HepG2 (cell line): ENCODE results near the gene SSH3. TPM values are rescaled to one million over a fixed set of nuclear protein-coding genes. Genes with fewer than 3 reads are reported as not detected.

Source experiments
- CENPBD1 ChIP-seq: sonication (generic); formaldehyde crosslinking; IDR thresholded peaks from 2 replicates; pipeline ENCODE4 v1.8.0; 2022; ENCODE audit warnings: missing genetic modification reagents, low read depth, mild to moderate bottlenecking, borderline replicate concordance
- FOXK1 ChIP-seq: sonication (generic); formaldehyde crosslinking; IDR thresholded peaks from 2 replicates; pipeline ENCODE4 v1.4.0; 2020; ENCODE audit warnings: low read depth, missing genetic modification reagents, borderline replicate concordance
- GMEB2 ChIP-seq: IDR thresholded peaks from 2 replicates; pipeline ENCODE4 v1.6.1; 2016; ENCODE audit warnings: missing biosample characterization, missing genetic modification reagents, low read depth
- ISL2 ChIP-seq: sonication (generic); formaldehyde crosslinking; IDR thresholded peaks from 2 replicates; pipeline ENCODE4 v1.5.0; 2020; ENCODE audit warnings: missing genetic modification reagents
- KAT7 ChIP-seq: IDR thresholded peaks from 2 replicates; pipeline ENCODE4 v1.6.1; 2018; ENCODE audit warnings: borderline replicate concordance, missing compliant biosample characterization
- KDM5A ChIP-seq: fragments of 200-600 bp; sonication (generic); IDR thresholded peaks from 2 replicates; pipeline ENCODE4 v1.7.0; 2018; ENCODE audit warnings: antibody characterized with exemption, mild to moderate bottlenecking, low read length, borderline replicate concordance
- KLF11 ChIP-seq: IDR thresholded peaks from 2 replicates; pipeline ENCODE4 v1.6.1; 2016; ENCODE audit warnings: missing compliant biosample characterization
- MTA1 ChIP-seq: sonication (generic); formaldehyde crosslinking; IDR thresholded peaks from 2 replicates; pipeline ENCODE4 v1.4.0; 2020; ENCODE audit warnings: missing genetic modification reagents, mild to moderate bottlenecking, borderline replicate concordance
- NCOA2 ChIP-seq: sonication (generic); formaldehyde crosslinking; IDR thresholded peaks from 2 replicates; pipeline ENCODE4 v1.8.0; 2022; ENCODE audit warnings: inconsistent platforms
- NFE2L2 ChIP-seq: fragments of 150-350 bp; IDR thresholded peaks from 2 replicates; pipeline ENCODE4 v1.6.1; 2014; ENCODE audit warnings: low read length
- RAD21 ChIP-seq: fragments of 450-650 bp; formaldehyde crosslinking; IDR thresholded peaks from 2 replicates; pipeline ENCODE4 v1.5.0; 2020; ENCODE audit warnings: mild to moderate bottlenecking
- SNAI1 ChIP-seq: sonication (generic); formaldehyde crosslinking; IDR thresholded peaks from 2 replicates; pipeline ENCODE4 v1.5.0; 2020; ENCODE audit warnings: mild to moderate bottlenecking, missing genetic modification reagents, borderline replicate concordance
- SSRP1 ChIP-seq: IDR thresholded peaks from 2 replicates; pipeline ENCODE4 v1.6.1; 2016; ENCODE audit warnings: control low read depth
- STAG1 ChIP-seq: sonication (generic); formaldehyde crosslinking; IDR thresholded peaks from 2 replicates; pipeline ENCODE4 v1.4.0; 2020; ENCODE audit warnings: missing genetic modification reagents
- TSC22D2 ChIP-seq: sonication (generic); formaldehyde crosslinking; IDR thresholded peaks from 2 replicates; pipeline ENCODE4 v1.5.1; 2020; ENCODE audit warnings: missing genetic modification reagents, mild to moderate bottlenecking, borderline replicate concordance
- ZMYM2 ChIP-seq: sonication (generic); formaldehyde crosslinking; IDR thresholded peaks from 2 replicates; pipeline ENCODE4 v1.8.0; 2022; ENCODE audit warnings: mild to moderate bottlenecking, missing genetic modification reagents
- ZNF317 ChIP-seq: sonication (generic); formaldehyde crosslinking; IDR thresholded peaks from 2 replicates; pipeline ENCODE4 v1.5.0; 2020; ENCODE audit warnings: mild to moderate bottlenecking, missing genetic modification reagents
- ZNF382 ChIP-seq: sonication (generic); formaldehyde crosslinking; IDR thresholded peaks from 2 replicates; pipeline ENCODE4 v1.5.0; 2020; ENCODE audit warnings: missing genetic modification reagents, mild to moderate bottlenecking, borderline replicate concordance
- ZNF7 ChIP-seq: IDR thresholded peaks from 2 replicates; pipeline ENCODE4 v1.6.1; 2016; ENCODE audit warnings: missing biosample characterization, missing genetic modification reagents
- ZNF709 ChIP-seq: sonication (generic); formaldehyde crosslinking; IDR thresholded peaks from 2 replicates; pipeline ENCODE4 v1.5.0; 2020; ENCODE audit warnings: mild to moderate bottlenecking, missing genetic modification reagents
- ZNF773 ChIP-seq: sonication (generic); formaldehyde crosslinking; IDR thresholded peaks from 2 replicates; pipeline ENCODE4 v1.4.0; 2020; ENCODE audit warnings: missing genetic modification reagents, borderline replicate concordance
- ZNF781 ChIP-seq: sonication (generic); formaldehyde crosslinking; IDR thresholded peaks from 2 replicates; pipeline ENCODE4 v1.5.1; 2020; ENCODE audit warnings: borderline replicate concordance, mild to moderate bottlenecking, missing genetic modification reagents; ENCODE audit errors: not compliant biosample characterization
- polyA plus RNA-seq, 8 experiments: library from polyadenylated mRNA; depleted of rRNA in 3 of 8; stranded (reverse) in 7 of 8; unstranded in 1 of 8; fragments of >200 nt; fragmentation: Illumina TruSeq in 4 of 8; extraction: Trizol in 4 of 8; gene quantifications; 2 replicates each; pipeline versions ENCODE4 v1.2.1 to v1.2.3, GENCODE V29; 2011 to 2016; ENCODE audit warnings: low read depth in 4 of 8, missing spikeins in 1 of 8, mixed read lengths in 1 of 8; ENCODE audit not compliant: insufficient read depth in 1 of 8
- total RNA-seq, 5 experiments: library from RNA; depleted of rRNA; stranded (reverse); fragments of >200 nt; fragmentation: Illumina TruSeq; extraction: Trizol; gene quantifications; 2 replicates each; pipeline ENCODE4 v1.2.3, GENCODE V29; 2016; ENCODE audit warnings: low read depth in 1 of 5
- TF ChIP-seq, protein P1 (sequence below): sonication (generic); formaldehyde crosslinking; IDR thresholded peaks from 2 replicates; pipeline ENCODE4 v1.4.0; 2020; ENCODE audit warnings: missing genetic modification reagents, borderline replicate concordance
- TF ChIP-seq, protein P2 (sequence below): sonication (generic); formaldehyde crosslinking; IDR thresholded peaks from 2 replicates; pipeline ENCODE4 v1.5.1; 2020; ENCODE audit warnings: mild to moderate bottlenecking, missing genetic modification reagents, borderline replicate concordance

SSH3 gene
- total and polyA plus RNA-seq, 2 of the 13 experiments (the other 11 are each of a cell fraction or from before 2014, with no cell fraction given), result 12.4 to 18.8 TPM

DNA sequence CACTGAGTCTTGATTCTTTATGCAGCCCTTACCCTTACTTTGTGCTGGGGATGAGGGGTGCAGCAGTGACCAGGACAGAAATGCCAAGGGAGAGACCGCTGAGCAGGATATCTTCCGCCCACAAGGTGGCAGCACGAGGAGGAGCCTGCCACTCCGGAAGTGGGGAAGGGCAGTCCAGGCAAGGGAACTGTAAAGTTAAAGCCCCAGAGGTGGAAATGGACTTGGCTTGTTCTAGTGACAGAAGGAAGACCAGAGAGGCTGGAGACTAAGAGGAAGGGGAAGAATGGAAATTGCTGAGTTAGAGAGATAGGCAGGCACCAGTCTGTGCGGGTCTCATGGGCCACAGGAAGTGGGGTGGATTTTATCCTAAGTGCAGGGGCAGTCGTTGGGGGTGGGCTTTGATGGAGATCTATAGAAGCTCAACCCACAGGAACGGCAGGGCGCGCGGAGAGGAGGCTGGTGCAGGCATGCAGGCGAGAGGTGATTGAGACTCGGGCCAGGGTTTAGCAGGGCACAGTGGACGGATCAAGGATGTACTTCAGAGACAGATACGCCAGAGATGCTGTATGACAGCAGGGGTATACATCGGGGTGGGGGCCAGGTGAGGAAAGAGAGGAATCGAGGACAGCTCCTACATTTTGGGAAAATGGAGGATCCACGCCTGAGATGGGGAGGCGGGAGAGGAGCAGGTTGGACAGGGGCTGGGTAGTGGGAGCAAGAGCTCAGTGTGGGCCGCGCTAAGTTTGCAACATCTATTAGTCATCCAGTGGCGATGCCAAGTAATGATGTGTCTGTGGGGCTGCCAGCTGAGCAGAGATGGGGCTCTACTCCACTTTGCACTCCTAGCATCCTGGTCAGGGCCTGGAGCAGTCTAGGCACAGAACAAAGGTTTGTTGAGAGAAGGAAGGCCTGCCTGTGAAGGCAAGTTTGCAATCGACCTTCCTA, 40.3 kb upstream of the SSH3 start (continued):
- TF ChIP-seq, protein P1, sequence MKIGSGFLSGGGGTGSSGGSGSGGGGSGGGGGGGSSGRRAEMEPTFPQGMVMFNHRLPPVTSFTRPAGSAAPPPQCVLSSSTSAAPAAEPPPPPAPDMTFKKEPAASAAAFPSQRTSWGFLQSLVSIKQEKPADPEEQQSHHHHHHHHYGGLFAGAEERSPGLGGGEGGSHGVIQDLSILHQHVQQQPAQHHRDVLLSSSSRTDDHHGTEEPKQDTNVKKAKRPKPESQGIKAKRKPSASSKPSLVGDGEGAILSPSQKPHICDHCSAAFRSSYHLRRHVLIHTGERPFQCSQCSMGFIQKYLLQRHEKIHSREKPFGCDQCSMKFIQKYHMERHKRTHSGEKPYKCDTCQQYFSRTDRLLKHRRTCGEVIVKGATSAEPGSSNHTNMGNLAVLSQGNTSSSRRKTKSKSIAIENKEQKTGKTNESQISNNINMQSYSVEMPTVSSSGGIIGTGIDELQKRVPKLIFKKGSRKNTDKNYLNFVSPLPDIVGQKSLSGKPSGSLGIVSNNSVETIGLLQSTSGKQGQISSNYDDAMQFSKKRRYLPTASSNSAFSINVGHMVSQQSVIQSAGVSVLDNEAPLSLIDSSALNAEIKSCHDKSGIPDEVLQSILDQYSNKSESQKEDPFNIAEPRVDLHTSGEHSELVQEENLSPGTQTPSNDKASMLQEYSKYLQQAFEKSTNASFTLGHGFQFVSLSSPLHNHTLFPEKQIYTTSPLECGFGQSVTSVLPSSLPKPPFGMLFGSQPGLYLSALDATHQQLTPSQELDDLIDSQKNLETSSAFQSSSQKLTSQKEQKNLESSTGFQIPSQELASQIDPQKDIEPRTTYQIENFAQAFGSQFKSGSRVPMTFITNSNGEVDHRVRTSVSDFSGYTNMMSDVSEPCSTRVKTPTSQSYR (CRISPR knock-in tag), result no peak; the same call in 1 of the 2 replicates
- TF ChIP-seq SSRP1 (CRISPR knock-in tag), result no peak
- TF ChIP-seq SNAI1 (CRISPR knock-in tag), result no peak
- peak; percentile 60 for TF ChIP-seq STAG1
- TF ChIP-seq GMEB2 (CRISPR knock-in tag), result no peak
- no peak for TF ChIP-seq NFE2L2
- no peak for TF ChIP-seq ISL2 (CRISPR knock-in tag)
- TF ChIP-seq TSC22D2 (CRISPR knock-in tag), result no peak
- no peak for TF ChIP-seq ZNF317 (CRISPR knock-in tag)
- no peak for TF ChIP-seq ZMYM2 (CRISPR knock-in tag)
- no peak for TF ChIP-seq ZNF781 (CRISPR knock-in tag)
- TF ChIP-seq ZNF709 (CRISPR knock-in tag), result no peak
- no peak for TF ChIP-seq KAT7 (CRISPR knock-in tag)
- no peak for TF ChIP-seq ZNF382 (CRISPR knock-in tag)
- no peak for TF ChIP-seq KLF11 (CRISPR knock-in tag)
- no peak for TF ChIP-seq KDM5A
- TF ChIP-seq MTA1 (CRISPR knock-in tag), result no peak
- 0 out of 2 replicates have a peak, but pooled peaks have one; percentile 43 for TF ChIP-seq RAD21 (CRISPR knock-in tag)
- TF ChIP-seq ZNF773 (CRISPR knock-in tag), result no peak
- TF ChIP-seq ZNF7, result no peak
- TF ChIP-seq NCOA2 (CRISPR knock-in tag), result no peak
- TF ChIP-seq CENPBD1 (CRISPR knock-in tag), result no peak
- TF ChIP-seq FOXK1 (CRISPR knock-in tag), result peak; percentile 27; the same call in 1 of the 2 replicates
- TF ChIP-seq, protein P2, sequence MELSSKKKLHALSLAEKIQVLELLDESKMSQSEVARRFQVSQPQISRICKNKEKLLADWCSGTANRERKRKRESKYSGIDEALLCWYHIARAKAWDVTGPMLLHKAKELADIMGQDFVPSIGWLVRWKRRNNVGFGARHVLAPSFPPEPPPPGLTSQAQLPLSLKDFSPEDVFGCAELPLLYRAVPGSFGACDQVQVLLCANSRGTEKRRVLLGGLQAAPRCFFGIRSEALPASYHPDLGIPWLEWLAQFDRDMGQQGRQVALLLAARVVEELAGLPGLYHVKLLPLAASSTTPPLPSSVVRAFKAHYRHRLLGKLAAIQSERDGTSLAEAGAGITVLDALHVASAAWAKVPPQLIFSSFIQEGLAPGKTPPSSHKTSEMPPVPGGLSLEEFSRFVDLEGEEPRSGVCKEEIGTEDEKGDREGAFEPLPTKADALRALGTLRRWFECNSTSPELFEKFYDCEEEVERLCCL (CRISPR knock-in tag), result no peak
